HepG2 (cell line): Measurements from ENCODE around the gene TUBGCP3. TPM values are rescaled to one million over a fixed set of nuclear protein-coding genes. Genes with fewer than 3 reads are reported as not detected.

Source experiments
- CENPX ChIP-seq: sonication (generic); formaldehyde crosslinking; IDR thresholded peaks from 2 replicates; pipeline ENCODE4 v1.9.0; 2021; ENCODE audit warnings: mild to moderate bottlenecking, missing genetic modification reagents, moderate library complexity
- EP300 ChIP-seq, 3 experiments: sonication (generic) in 1 of 3; formaldehyde crosslinking in 1 of 3; IDR thresholded peaks; 2 replicates each; pipeline versions ENCODE4 v1.5.1 to v1.6.1; 2011 to 2020; ENCODE audit warnings: low read depth in 2 of 3, low read length in 2 of 3, borderline replicate concordance in 1 of 3, improper control_type of control experiment in 1 of 3, mild to moderate bottlenecking in 1 of 3, missing genetic modification reagents in 1 of 3, moderate library complexity in 1 of 3
- FOSL1 ChIP-seq: sonication (generic); formaldehyde crosslinking; IDR thresholded peaks from 2 replicates; pipeline ENCODE4 v1.9.0; 2021; ENCODE audit warnings: missing genetic modification reagents, borderline replicate concordance
- HCFC1 ChIP-seq: fragments of 150-350 bp; IDR thresholded peaks from 2 replicates; pipeline ENCODE4 v1.6.1; 2014; ENCODE audit warnings: low read depth, low read length
- HNRNPLL ChIP-seq: fragments of 200-400 bp; formaldehyde crosslinking; IDR thresholded peaks from 2 replicates; pipeline ENCODE4 v1.6.1; 2017; ENCODE audit warnings: mild to moderate bottlenecking, low read depth, low read length; ENCODE audit not compliant: poor library complexity, severe bottlenecking
- KDM4B ChIP-seq: sonication (generic); formaldehyde crosslinking; IDR thresholded peaks from 2 replicates; pipeline ENCODE4 v1.4.0; 2020; ENCODE audit warnings: missing genetic modification reagents
- KDM6A ChIP-seq: IDR thresholded peaks from 2 replicates; pipeline ENCODE4 v1.6.1; 2016; ENCODE audit warnings: low read depth
- MBD4 ChIP-seq: IDR thresholded peaks from 2 replicates; pipeline ENCODE4 v1.6.1; 2012; ENCODE audit warnings: low read length, inconsistent platforms, borderline replicate concordance
- MED1 ChIP-seq: sonication (generic); formaldehyde crosslinking; IDR thresholded peaks from 2 replicates; pipeline ENCODE4 v1.4.0; 2020; ENCODE audit warnings: missing genetic modification reagents
- MEF2D ChIP-seq: sonication (generic); formaldehyde crosslinking; IDR thresholded peaks from 2 replicates; pipeline ENCODE4 v1.5.1; 2020; ENCODE audit warnings: mild to moderate bottlenecking, missing genetic modification reagents
- SP4 ChIP-seq: sonication (generic); formaldehyde crosslinking; IDR thresholded peaks from 2 replicates; pipeline ENCODE4 v1.8.1; 2023; ENCODE audit warnings: mild to moderate bottlenecking, missing genetic modification reagents
- TFDP2 ChIP-seq: sonication (generic); formaldehyde crosslinking; IDR thresholded peaks from 2 replicates; pipeline ENCODE4 v1.4.0; 2020; ENCODE audit warnings: missing genetic modification reagents
- YY1 ChIP-seq: IDR thresholded peaks from 2 replicates; pipeline ENCODE4 v1.6.1; 2011; ENCODE audit warnings: low read length, low read depth, moderate library complexity, mild to moderate bottlenecking; ENCODE audit not compliant: insufficient read depth, insufficient replicate concordance
- ZBTB44 ChIP-seq: sonication (generic); formaldehyde crosslinking; IDR thresholded peaks from 2 replicates; pipeline ENCODE4 v1.4.0; 2020; ENCODE audit warnings: missing genetic modification reagents
- ZFP37 ChIP-seq: sonication (generic); formaldehyde crosslinking; IDR thresholded peaks from 2 replicates; pipeline ENCODE4 v1.4.0; 2020; ENCODE audit warnings: missing genetic modification reagents, borderline replicate concordance
- ZNF564 ChIP-seq: sonication (generic); formaldehyde crosslinking; IDR thresholded peaks from 2 replicates; pipeline ENCODE4 v1.8.1; 2023; ENCODE audit warnings: mild to moderate bottlenecking, missing genetic modification reagents
- ZNF567 ChIP-seq: sonication (generic); formaldehyde crosslinking; IDR thresholded peaks from 2 replicates; pipeline ENCODE4 v1.8.1; 2023; ENCODE audit warnings: mild to moderate bottlenecking, missing genetic modification reagents, borderline replicate concordance
- ZNF598 ChIP-seq: sonication (generic); formaldehyde crosslinking; IDR thresholded peaks from 2 replicates; pipeline ENCODE4 v1.5.1; 2020; ENCODE audit warnings: mild to moderate bottlenecking, missing genetic modification reagents, borderline replicate concordance
- ZNF646 ChIP-seq: sonication (generic); formaldehyde crosslinking; IDR thresholded peaks from 2 replicates; pipeline ENCODE4 v1.9.0; 2021; ENCODE audit warnings: mild to moderate bottlenecking, missing genetic modification reagents
- ZNF761 ChIP-seq: sonication (generic); formaldehyde crosslinking; conservative IDR thresholded peaks from 2 replicates; pipeline ENCODE4 v1.4.0; 2020; ENCODE audit warnings: mild to moderate bottlenecking, missing genetic modification reagents
- polyA plus RNA-seq, 8 experiments: library from polyadenylated mRNA; depleted of rRNA in 3 of 8; stranded (reverse) in 7 of 8; unstranded in 1 of 8; fragments of >200 nt; fragmentation: Illumina TruSeq in 4 of 8; extraction: Trizol in 4 of 8; gene quantifications; 2 replicates each; pipeline versions ENCODE4 v1.2.1 to v1.2.3, GENCODE V29; 2011 to 2016; ENCODE audit warnings: low read depth in 4 of 8, missing spikeins in 1 of 8, mixed read lengths in 1 of 8; ENCODE audit not compliant: insufficient read depth in 1 of 8
- total RNA-seq, 5 experiments: library from RNA; depleted of rRNA; stranded (reverse); fragments of >200 nt; fragmentation: Illumina TruSeq; extraction: Trizol; gene quantifications; 2 replicates each; pipeline ENCODE4 v1.2.3, GENCODE V29; 2016; ENCODE audit warnings: low read depth in 1 of 5

The TUBGCP3 gene
- total and polyA plus RNA-seq, 2 of the 13 experiments (the other 11 are each of a cell fraction or from before 2014, with no cell fraction given): 12.6 to 15.5 TPM

- TF ChIP-seq ZNF598 (CRISPR knock-in tag) (peak; percentile 90), KDM6A (no peak), HCFC1 (peak; percentile 35; the same call in 1 of the 2 replicates), KDM4B (CRISPR knock-in tag) (no peak), MEF2D (CRISPR knock-in tag) (peak; percentile 64; the same call in 1 of the 2 replicates), ZFP37 (peak; percentile 89), CENPX (CRISPR knock-in tag) (no peak), MBD4 (no peak), ZNF761 (peak; percentile 98), ZBTB44 (peak; percentile 87), TFDP2 (CRISPR knock-in tag) (peak; percentile 98), FOSL1 (CRISPR knock-in tag) (no peak; the same call in 1 of the 2 replicates), ZNF564 (CRISPR knock-in tag) (peak; percentile 96), YY1 (peak; percentile 96), ZNF567 (peak; percentile 94; the same call in 1 of the 2 replicates), HNRNPLL (peak; percentile 83), SP4 (CRISPR knock-in tag) (peak; percentile 49), EP300 (IDR thresholded peaks at IDR 0.05; ENCODE audit: low read depth in 2 of 2, low read length in 2 of 2) (peak in 1 of 2 experiments; percentile 29; a peak in 1 of 4 replicates), EP300 (CRISPR knock-in tag; IDR thresholded peaks at IDR 0.05; ENCODE audit: borderline replicate concordance) (peak; percentile 49; the same call in 1 of the 2 replicates), ZNF646 (CRISPR knock-in tag) (no peak), MED1 (CRISPR knock-in tag) (peak; percentile 83)
Measured at GRCh38 chr13:112587764-112588489, at the start of gene TUBGCP3 (continued).
